Coronary artery (tissue), 2 donors: ENCODE measurements around the gene EED.

Source experiments
- DNase-seq: peaks from one replicate; pipeline ENCODE4 v3.0.0-alpha.2; 2017; ENCODE audit warnings: low spot score
- H3K27ac ChIP-seq, 2 donors: fragments of 200-600 bp; sonication (generic); one replicate each; pipeline ENCODE4 v1.5.1; 2016 to 2019
- H3K4me3 ChIP-seq: fragments of 200-600 bp; sonication (generic); 2 replicates; pipeline ENCODE4 v1.5.1; 2016; ENCODE audit warnings: mild to moderate bottlenecking, moderate library complexity
- CTCF ChIP-seq: fragments of 200-600 bp; sonication (generic); IDR thresholded peaks from one replicate; pipeline ENCODE4 v1.5.1; 2019; ENCODE audit warnings: antibody characterized with exemption

Gene EED

GRCh38 chr11:86313793-86314192, 69.2 kb downstream of the EED start:
- no peak for DNase-seq
- Histone ChIP-seq H3K4me3 (no peak overlapping the region), H3K27ac (no peak overlapping the region)
- TF ChIP-seq CTCF = no peak

GRCh38 chr11:86314636-86315035, 70.1 kb downstream of the EED start:
- no peak overlapping the region for H3K4me3 ChIP-seq
- DNase-seq = no peak
- TF ChIP-seq CTCF = no peak
- no peak overlapping the region for H3K27ac ChIP-seq
